MCF 10A (cell line): ENCODE measurements around the gene MMD. TPM values are rescaled to one million over a fixed set of nuclear protein-coding genes. Genes with fewer than 3 reads are reported as not detected.
A peak's percentile ranks its signal among the peaks of the same experiment; 100 is the strongest.
"Not testable (repeated sequence)": the region's sequence is repeated elsewhere in the genome, so short reads cannot be mapped to it uniquely, and the experiment has no call there.

Experiments
- BruUV-seq: library from RNA; stranded (reverse); fragments of 400-500 nt; replicated peaks from 2 replicates; lab custom pipeline; 2021; lab: Mats Ljungman, UMichigan
- CTCF ChIA-PET: fragments of 300-600 bp; sonication (Branson Sonifier 250); formaldehyde crosslinking; extraction: SDS; loops from one replicate; lab custom pipeline; 2021; ENCODE audit warnings: antibody characterized with exemption, inconsistent platforms; lab: Yijun Ruan, JAX
- POLR2A ChIA-PET: fragments of 300-600, 350-650 bp; sonication (Branson Sonifier 250); formaldehyde crosslinking; extraction: SDS; loops from one replicate; lab custom pipeline; 2020; ENCODE audit warnings: antibody characterized with exemption, inconsistent platforms; lab: Yijun Ruan, JAX
- DNase-seq: peaks from one replicate; pipeline ENCODE4 v3.0.0-alpha.2; 2018; ENCODE audit not compliant: unreplicated experiment
- H3K27ac Mint-ChIP-seq: one replicate; pipeline ENCODE4 v1.8.0; 2022; ENCODE audit warnings: mild to moderate bottlenecking, low read depth, mixed read lengths; ENCODE audit not compliant: unreplicated experiment
- H3K27me3 Mint-ChIP-seq: one replicate; pipeline ENCODE4 v1.8.0; 2022; ENCODE audit warnings: mixed read lengths; ENCODE audit not compliant: insufficient read depth, unreplicated experiment
- H3K36me3 Mint-ChIP-seq: one replicate; pipeline ENCODE4 v1.8.0; 2022; ENCODE audit warnings: mild to moderate bottlenecking, moderate library complexity, mixed read lengths; ENCODE audit not compliant: insufficient read depth, unreplicated experiment
- H3K4me1 Mint-ChIP-seq: one replicate; pipeline ENCODE4 v1.8.0; 2022; ENCODE audit warnings: mixed read lengths; ENCODE audit not compliant: insufficient read depth, unreplicated experiment
- H3K4me3 Mint-ChIP-seq: one replicate; pipeline ENCODE4 v1.8.0; 2022; ENCODE audit warnings: mild to moderate bottlenecking, moderate library complexity, mixed read lengths; ENCODE audit not compliant: unreplicated experiment
- H3K9me3 Mint-ChIP-seq: one replicate; pipeline ENCODE4 v1.8.0; 2022; ENCODE audit warnings: mixed read lengths; ENCODE audit not compliant: unreplicated experiment
- CTCF ChIP-seq: fragments of 200-600 bp; IDR thresholded peaks from one replicate; pipeline ENCODE4 v1.8.0; 2022; ENCODE audit warnings: antibody characterized with exemption, mild to moderate bottlenecking; ENCODE audit not compliant: unreplicated experiment
- intact Hi-C: fragments of 100-400 bp; cut with micrococcal nuclease; formaldehyde crosslinking; loops from 2 replicates; pipeline ENCODE4 v1.14.1; 2022
- total RNA-seq: library from RNA; stranded (reverse); gene quantifications from 2 replicates; pipeline ENCODE4 v1.2.3, GENCODE V29; 2022

The MMD gene
- total RNA-seq, 1 experiment from 2014 or later, result 5.9 TPM

- intact Hi-C loops, result loop anchor here (5.0 kb wide), 1 partner anchor 80 kb away; the partner anchor contains the start of gene SMIM36
- TF ChIP-seq CTCF, result no peak
- peak overlapping the region; percentile 30 for H3K4me3 Mint-ChIP-seq
- H3K4me1 Mint-ChIP-seq, result peaks cover 44% of the 10 kb centered on the region
- peak overlapping the region; percentile 96 for H3K27ac Mint-ChIP-seq
- H3K9me3 Mint-ChIP-seq, result no peaks in the 10 kb centered on the region
- POLR2A ChIA-PET, result interaction anchor here (0.7 to 2.6 kb wide), 8 partner anchors 10 to 464 kb away, joined by 3 to 41 read pairs (median 3); partner anchors contain the start of genes COX11, MMD and STXBP4
- H3K36me3 Mint-ChIP-seq, result no peaks in the 10 kb centered on the region
- BruUV-seq, result no TSS peak
- no peak for DNase-seq
- CTCF ChIA-PET, result interaction anchor here (1.3 to 2.4 kb wide), 3 partner anchors 75 to 81 kb away, joined by 4 to 10 read pairs (median 4); no protein-coding TSS in a partner anchor
- H3K27me3 Mint-ChIP-seq, result no peaks in the 10 kb centered on the region
Observed at GRCh38 chr17:55432358-55433028, 10.9 kb upstream of the MMD start.

- H3K4me1 Mint-ChIP-seq, result peaks cover 45% of the 10 kb centered on the region
- not testable (repeated sequence) for H3K36me3 Mint-ChIP-seq, H3K27ac Mint-ChIP-seq, H3K27me3 Mint-ChIP-seq, H3K9me3 Mint-ChIP-seq, BruUV-seq, H3K4me3 Mint-ChIP-seq, DNase-seq
- ChIA-PET CTCF (interaction anchor here (0.6 to 1.3 kb wide), 2 partner anchors 81 to 1370 kb away, joined by 3 to 4 read pairs; no protein-coding TSS in a partner anchor), POLR2A (interaction anchor here (1.1 to 2.6 kb wide), 4 partner anchors 10 to 23 kb away, joined by 3 to 41 read pairs (median 6); partner anchors contain the start of gene MMD)
- intact Hi-C loops, result loop anchor here (5.0 kb wide), 1 partner anchor 80 kb away; the partner anchor contains the start of gene SMIM36
Observed at GRCh38 chr17:55431914-55432313, 10.3 kb upstream of the MMD start.

- intact Hi-C loops, result loop anchor here (5.0 kb wide), 1 partner anchor 82 kb away; the partner anchor contains the start of gene SMIM36
- no peak overlapping the region for H3K4me3 Mint-ChIP-seq
- no peaks in the 10 kb centered on the region for H3K36me3 Mint-ChIP-seq
- POLR2A ChIA-PET, result interaction anchor here (0.8 kb wide), 1 partner anchor 25 kb away, joined by 3 read pairs; no protein-coding TSS in a partner anchor
- TF ChIP-seq CTCF, result no peak
- CTCF ChIA-PET, result interaction anchor here (0.6 to 0.7 kb wide), 3 partner anchors 82 to 1496 kb away, joined by 3 to 4 read pairs (median 3); no protein-coding TSS in a partner anchor
- H3K4me1 Mint-ChIP-seq, result peaks cover 42% of the 10 kb centered on the region
- no peak overlapping the region for H3K27ac Mint-ChIP-seq
- H3K9me3 Mint-ChIP-seq, result no peaks in the 10 kb centered on the region
- DNase-seq, result no peak
- no TSS peak for BruUV-seq
- peaks cover 1% of the 10 kb centered on the region for H3K27me3 Mint-ChIP-seq
Observed at GRCh38 chr17:55430541-55431288, 9.1 kb upstream of the MMD start.

GRCh38 chr17:55427587-55427882 lies 5.9 kb upstream of the MMD start:
- TF ChIP-seq CTCF, result no peak
- Mint-ChIP-seq H3K27ac (no peak overlapping the region), H3K36me3 (no peaks in the 10 kb centered on the region), H3K27me3 (peaks cover 26% of the 10 kb centered on the region), H3K9me3 (no peaks in the 10 kb centered on the region), H3K4me3 (no peak overlapping the region), H3K4me1 (peaks cover 15% of the 10 kb centered on the region)
- CTCF ChIA-PET, result no interaction called here
- POLR2A ChIA-PET, result interaction anchor here (1.2 kb wide), 1 partner anchor 527 kb away, joined by 3 read pairs; no protein-coding TSS in a partner anchor
- DNase-seq, result no peak
- intact Hi-C loops, result no loop called here
- no TSS peak for BruUV-seq
